GM23338 (cell line): ENCODE results near the gene VGLL4. TPM values are rescaled to one million over a fixed set of nuclear protein-coding genes. Genes with fewer than 3 reads are reported as not detected.

Experiments
- ATAC-seq: fragments of 200-7000 bp; cut with Tn5 transposase; 3 replicates; pipeline ENCODE4 v1.9.1; 2020
- DNase-seq: peaks from one replicate; pipeline ENCODE4 v3.0.0-alpha.2; 2015; ENCODE audit warnings: low spot score
- H2AFZ ChIP-seq: fragments of 200-600 bp; sonication (generic); 2 replicates; pipeline ENCODE4 v1.8.0; 2016; ENCODE audit warnings: antibody characterized with exemption, mild to moderate bottlenecking, moderate library complexity
- H3F3A ChIP-seq: fragments of 200-600 bp; sonication (generic); replicated peaks from 2 replicates; pipeline ENCODE4 v1.8.0; 2017; ENCODE audit warnings: antibody characterized with exemption, mixed run types, low read depth
- H3K27ac ChIP-seq: fragments of 200-600 bp; sonication (generic); 2 replicates; pipeline ENCODE4 v1.6.1; 2016; ENCODE audit warnings: low read depth
- H3K27me3 ChIP-seq: fragments of 200-600 bp; sonication (generic); 2 replicates; pipeline ENCODE4 v1.8.0; 2016; ENCODE audit warnings: mild to moderate bottlenecking, mixed run types, moderate library complexity; ENCODE audit not compliant: insufficient read depth
- H3K36me3 ChIP-seq: fragments of 200-600 bp; sonication (generic); 2 replicates; pipeline ENCODE4 v1.8.0; 2016; ENCODE audit warnings: mild to moderate bottlenecking; ENCODE audit not compliant: insufficient read depth
- H3K4me1 ChIP-seq: fragments of 200-600 bp; sonication (generic); 2 replicates; pipeline ENCODE4 v1.8.0; 2016; ENCODE audit warnings: mild to moderate bottlenecking, moderate library complexity; ENCODE audit not compliant: insufficient read depth
- H3K4me2 ChIP-seq: fragments of 200-600 bp; sonication (generic); 2 replicates; pipeline ENCODE4 v1.7.1; 2017; ENCODE audit warnings: mixed run types
- H3K4me3 ChIP-seq: fragments of 200-600 bp; sonication (generic); 2 replicates; pipeline ENCODE4 v1.6.1; 2016; ENCODE audit warnings: mixed run types
- H3K79me2 ChIP-seq: fragments of 200-600 bp; sonication (generic); replicated peaks from 2 replicates; pipeline ENCODE4 v1.8.0; 2017; ENCODE audit warnings: mild to moderate bottlenecking; ENCODE audit not compliant: insufficient read depth
- H3K9me2 ChIP-seq: fragments of 200-600 bp; sonication (generic); 2 replicates; pipeline ENCODE4 v1.8.0; 2017; ENCODE audit not compliant: insufficient read depth
- H4K20me1 ChIP-seq: fragments of 200-600 bp; sonication (generic); replicated peaks from 2 replicates; pipeline ENCODE4 v1.8.0; 2017; ENCODE audit warnings: mild to moderate bottlenecking; ENCODE audit not compliant: insufficient read depth
- H3K27ac Mint-ChIP-seq: 2 replicates; pipeline ENCODE4 v1.8.0; 2020; ENCODE audit warnings: inconsistent platforms, mild to moderate bottlenecking, moderate library complexity, mixed read lengths
- H3K27me3 Mint-ChIP-seq: 3 replicates; pipeline ENCODE4 v1.8.0; 2022; ENCODE audit warnings: low read depth, mild to moderate bottlenecking, moderate library complexity, mixed read lengths, inconsistent platforms; ENCODE audit not compliant: insufficient read depth, poor library complexity
- H3K36me3 Mint-ChIP-seq: 3 replicates; pipeline ENCODE4 v1.8.0; 2021; ENCODE audit warnings: low read depth, mild to moderate bottlenecking, inconsistent platforms, moderate library complexity, mixed read lengths
- H3K4me1 Mint-ChIP-seq: 3 replicates; pipeline ENCODE4 v1.8.0; 2020; ENCODE audit warnings: mild to moderate bottlenecking, inconsistent platforms, mixed read lengths
- H3K4me3 Mint-ChIP-seq: 3 replicates; pipeline ENCODE4 v1.8.0; 2021; ENCODE audit warnings: moderate library complexity, mild to moderate bottlenecking, inconsistent platforms, mixed read lengths
- H3K9me3 Mint-ChIP-seq: 3 replicates; pipeline ENCODE4 v1.8.0; 2020; ENCODE audit warnings: moderate library complexity, mild to moderate bottlenecking, inconsistent platforms, mixed read lengths
- CREB1 ChIP-seq: fragments of 250-450 bp; sonication (Bioruptor Pico); IDR thresholded peaks from 2 replicates; pipeline ENCODE4 v1.5.0; 2020; ENCODE audit warnings: low read depth, mild to moderate bottlenecking, moderate library complexity
- EZH2 ChIP-seq: fragments of 200-600 bp; sonication (generic); IDR thresholded peaks from one replicate; pipeline ENCODE4 v1.8.0; 2017; ENCODE audit warnings: antibody characterized with exemption, mild to moderate bottlenecking, low read depth; ENCODE audit not compliant: unreplicated experiment
- EZH2phosphoT487 ChIP-seq: fragments of 200-600 bp; sonication (generic); IDR thresholded peaks from one replicate; pipeline ENCODE4 v1.8.1; 2018; ENCODE audit warnings: antibody characterized with exemption; ENCODE audit not compliant: unreplicated experiment
- JUNB ChIP-seq: IDR thresholded peaks from one replicate; pipeline ENCODE4 v1.6.1; 2016; ENCODE audit warnings: antibody characterized with exemption; ENCODE audit not compliant: unreplicated experiment
- NANOG ChIP-seq: IDR thresholded peaks from 2 replicates; pipeline ENCODE4 v1.6.1; 2016; ENCODE audit warnings: antibody characterized with exemption, borderline replicate concordance
- POLR2AphosphoS5 ChIP-seq: IDR thresholded peaks from 2 replicates; pipeline ENCODE4 v1.6.1; 2016; ENCODE audit warnings: antibody characterized with exemption, low read depth
- STAT1 ChIP-seq: IDR thresholded peaks from one replicate; pipeline ENCODE4 v1.6.1; 2016; ENCODE audit warnings: antibody characterized with exemption; ENCODE audit not compliant: unreplicated experiment
- ZNF114 ChIP-seq: fragments of 250-450 bp; sonication (Bioruptor Pico); IDR thresholded peaks from 2 replicates; pipeline ENCODE4 v1.5.0; 2020; ENCODE audit warnings: mild to moderate bottlenecking, moderate library complexity
- ZNF331 ChIP-seq: fragments of 250-450 bp; sonication (Bioruptor Pico); IDR thresholded peaks from 2 replicates; pipeline ENCODE4 v1.5.0; 2020; ENCODE audit warnings: low read depth, mild to moderate bottlenecking, moderate library complexity
- polyA plus RNA-seq: library from polyadenylated mRNA; unstranded; fragments of >200 nt; fragmentation: Nextera tagmentation; extraction: Ambion mirVana; gene quantifications from 2 replicates; pipeline ENCODE4 v1.2.1, GENCODE V29; 2016
- total RNA-seq: library from RNA; depleted of rRNA; stranded (reverse); fragments of >200 nt; shearing (Covaris generic); gene quantifications from 2 replicates; pipeline ENCODE4 v1.2.3, GENCODE V29; 2014
- TF ChIP-seq, protein P1 (sequence below): IDR thresholded peaks from 2 replicates; pipeline ENCODE4 v1.6.1; 2016; ENCODE audit warnings: antibody characterized with exemption
- TF ChIP-seq, protein P2 (sequence below): IDR thresholded peaks from one replicate; pipeline ENCODE4 v1.6.1; 2018; ENCODE audit warnings: antibody characterized with exemption; ENCODE audit not compliant: unreplicated experiment

Gene VGLL4
- total and polyA plus RNA-seq, 2 experiments from 2014 or later = 20.8 to 45.9 TPM

DNA sequence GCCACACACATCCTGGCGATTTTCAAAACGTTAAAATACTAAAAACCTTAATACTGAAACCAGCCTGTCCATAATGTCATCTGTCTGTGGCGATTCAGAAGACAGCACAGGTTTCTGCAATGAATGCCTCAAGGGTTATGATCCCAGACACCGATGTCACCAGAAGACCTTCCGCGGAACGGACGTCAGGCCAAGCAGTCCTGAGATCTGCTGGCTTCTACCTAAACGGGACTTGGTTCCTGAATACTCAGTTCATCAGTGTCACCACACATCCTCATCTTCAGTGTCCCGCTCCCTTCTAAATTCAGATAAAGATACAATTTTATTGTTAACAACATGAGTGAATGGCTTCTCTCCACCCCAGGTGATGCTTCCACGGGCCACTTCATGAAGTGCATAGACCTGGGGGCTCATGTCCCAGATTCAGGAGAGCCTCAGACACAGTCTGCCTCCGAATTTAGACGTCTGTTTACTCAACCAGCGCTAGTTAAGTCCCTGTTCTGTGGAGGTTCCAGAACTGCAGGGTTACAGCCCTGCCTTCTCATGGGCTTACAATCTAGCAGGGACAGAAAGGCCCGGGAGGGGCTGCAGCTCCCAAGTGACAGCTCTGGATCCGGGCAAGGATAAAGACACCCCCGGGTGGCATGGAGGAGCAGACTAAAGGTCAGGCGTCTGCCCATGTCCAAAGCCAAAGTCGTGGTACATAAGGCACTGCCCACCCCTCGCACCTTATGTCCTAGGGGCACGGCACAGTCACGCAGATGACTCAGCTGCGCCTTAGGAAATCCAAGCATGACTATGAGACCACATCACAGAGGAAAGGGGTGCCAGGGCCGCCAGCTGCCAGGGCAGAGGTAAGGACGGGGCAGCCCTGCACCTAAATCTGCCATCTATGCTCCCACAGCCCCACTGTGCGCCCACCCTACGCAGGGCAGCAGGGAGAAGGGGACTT, 75.9 kb downstream of the VGLL4 start:
- Histone ChIP-seq H4K20me1 (peaks cover 15% of the 10 kb centered on the region), H3K4me2 (no peak overlapping the region), H3K4me1 (no peaks in the 10 kb centered on the region), H3K4me3 (no peak overlapping the region), H3K27me3 (no peaks in the 10 kb centered on the region), H3K36me3 (no peaks in the 10 kb centered on the region; the same call in 1 of the 2 replicates), H2AFZ (no peak overlapping the region), H3K79me2 (peaks cover 30% of the 10 kb centered on the region), H3F3A (no peaks in the 10 kb centered on the region), H3K9me2 (no peaks in the 10 kb centered on the region), H3K27ac (no peak overlapping the region)
- TF ChIP-seq JUNB (no peak), ZNF331 (CRISPR knock-in tag) (no peak), EZH2phosphoT487 (no peak), ZNF114 (CRISPR knock-in tag) (no peak), NANOG (no peak), CREB1 (CRISPR knock-in tag) (no peak), POLR2AphosphoS5 (no peak), EZH2 (no peak), STAT1 (no peak)
- TF ChIP-seq, protein P1, sequence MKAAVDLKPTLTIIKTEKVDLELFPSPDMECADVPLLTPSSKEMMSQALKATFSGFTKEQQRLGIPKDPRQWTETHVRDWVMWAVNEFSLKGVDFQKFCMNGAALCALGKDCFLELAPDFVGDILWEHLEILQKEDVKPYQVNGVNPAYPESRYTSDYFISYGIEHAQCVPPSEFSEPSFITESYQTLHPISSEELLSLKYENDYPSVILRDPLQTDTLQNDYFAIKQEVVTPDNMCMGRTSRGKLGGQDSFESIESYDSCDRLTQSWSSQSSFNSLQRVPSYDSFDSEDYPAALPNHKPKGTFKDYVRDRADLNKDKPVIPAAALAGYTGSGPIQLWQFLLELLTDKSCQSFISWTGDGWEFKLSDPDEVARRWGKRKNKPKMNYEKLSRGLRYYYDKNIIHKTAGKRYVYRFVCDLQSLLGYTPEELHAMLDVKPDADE = no peak
- TF ChIP-seq, protein P2, sequence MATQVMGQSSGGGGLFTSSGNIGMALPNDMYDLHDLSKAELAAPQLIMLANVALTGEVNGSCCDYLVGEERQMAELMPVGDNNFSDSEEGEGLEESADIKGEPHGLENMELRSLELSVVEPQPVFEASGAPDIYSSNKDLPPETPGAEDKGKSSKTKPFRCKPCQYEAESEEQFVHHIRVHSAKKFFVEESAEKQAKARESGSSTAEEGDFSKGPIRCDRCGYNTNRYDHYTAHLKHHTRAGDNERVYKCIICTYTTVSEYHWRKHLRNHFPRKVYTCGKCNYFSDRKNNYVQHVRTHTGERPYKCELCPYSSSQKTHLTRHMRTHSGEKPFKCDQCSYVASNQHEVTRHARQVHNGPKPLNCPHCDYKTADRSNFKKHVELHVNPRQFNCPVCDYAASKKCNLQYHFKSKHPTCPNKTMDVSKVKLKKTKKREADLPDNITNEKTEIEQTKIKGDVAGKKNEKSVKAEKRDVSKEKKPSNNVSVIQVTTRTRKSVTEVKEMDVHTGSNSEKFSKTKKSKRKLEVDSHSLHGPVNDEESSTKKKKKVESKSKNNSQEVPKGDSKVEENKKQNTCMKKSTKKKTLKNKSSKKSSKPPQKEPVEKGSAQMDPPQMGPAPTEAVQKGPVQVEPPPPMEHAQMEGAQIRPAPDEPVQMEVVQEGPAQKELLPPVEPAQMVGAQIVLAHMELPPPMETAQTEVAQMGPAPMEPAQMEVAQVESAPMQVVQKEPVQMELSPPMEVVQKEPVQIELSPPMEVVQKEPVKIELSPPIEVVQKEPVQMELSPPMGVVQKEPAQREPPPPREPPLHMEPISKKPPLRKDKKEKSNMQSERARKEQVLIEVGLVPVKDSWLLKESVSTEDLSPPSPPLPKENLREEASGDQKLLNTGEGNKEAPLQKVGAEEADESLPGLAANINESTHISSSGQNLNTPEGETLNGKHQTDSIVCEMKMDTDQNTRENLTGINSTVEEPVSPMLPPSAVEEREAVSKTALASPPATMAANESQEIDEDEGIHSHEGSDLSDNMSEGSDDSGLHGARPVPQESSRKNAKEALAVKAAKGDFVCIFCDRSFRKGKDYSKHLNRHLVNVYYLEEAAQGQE = no peak
- Mint-ChIP-seq H3K4me1 (0 out of 3 replicates have a peak, but pooled peaks cover 2% of the 10 kb centered on the region), H3K4me3 (no peak overlapping the region), H3K27ac (no peak overlapping the region), H3K9me3 (no peaks in the 10 kb centered on the region), H3K36me3 (peaks cover 17% of the 10 kb centered on the region; the same call in 2 of the 3 replicates), H3K27me3 (peaks cover 9% of the 10 kb centered on the region)
- no peak for ATAC-seq
- no peak for DNase-seq
